ENCODE results near the gene ADAMTS2.

The ADAMTS2 gene

DNA sequence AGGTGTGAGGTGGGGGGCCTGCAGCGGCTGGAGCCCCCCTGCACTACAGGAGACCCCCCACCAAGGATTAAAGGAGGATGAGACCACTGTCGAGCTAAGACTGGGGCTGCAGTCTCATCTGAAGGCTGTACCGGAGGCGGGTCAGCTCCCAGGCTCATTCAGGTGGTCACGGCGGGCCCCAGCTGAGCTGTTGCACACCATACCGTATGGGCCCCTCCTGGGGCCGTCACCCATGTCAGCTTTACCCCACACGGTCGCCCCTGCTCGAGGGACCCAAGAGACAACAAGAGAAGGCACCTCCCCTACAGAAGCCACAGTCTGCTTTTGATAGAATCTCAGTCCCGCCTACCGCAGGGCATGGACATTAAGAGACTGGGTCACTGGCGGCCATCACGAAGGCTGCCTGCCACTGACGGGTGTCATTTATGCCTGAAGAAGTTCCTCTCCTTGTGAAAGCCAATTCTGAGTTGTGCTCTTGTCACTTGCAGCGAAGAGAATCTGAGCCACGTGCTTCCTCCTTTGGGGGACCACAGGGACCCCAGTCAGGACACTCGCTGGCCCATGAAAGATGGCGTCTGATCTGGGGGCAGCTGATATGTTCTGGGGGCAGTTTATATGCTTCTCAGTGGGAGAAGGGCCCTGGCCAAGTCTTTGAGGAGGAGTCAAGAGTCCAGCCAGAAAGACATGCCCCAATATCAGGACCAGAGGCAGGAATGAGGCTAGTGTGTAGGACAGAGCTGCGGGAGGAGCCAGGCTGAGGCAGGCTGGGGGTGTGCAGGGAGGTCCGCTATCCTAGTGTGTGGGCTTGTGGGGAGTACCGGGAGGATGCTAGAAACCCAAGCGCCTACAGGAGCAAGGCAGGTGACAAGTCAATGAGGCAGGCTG is 182.7 kb downstream of the ADAMTS2 start:
- no peak overlapping the region for H3K4me3 ChIP-seq (ENCODE audit: low read depth, low read length)
- H3K9me3 ChIP-seq (ENCODE audit: control insufficient read depth, insufficient read depth, low read length), result no peaks in the 10 kb centered on the region
- H3K27me3 ChIP-seq (ENCODE audit: control insufficient read depth, insufficient read depth, low read length), result no peaks in the 10 kb centered on the region
- no peaks in the 10 kb centered on the region for H3K4me1 ChIP-seq (ENCODE audit: control insufficient read depth, insufficient read depth, low read length)
- H3K9ac ChIP-seq (ENCODE audit: low read depth, low read length), result no peak overlapping the region
- no peaks in the 10 kb centered on the region for H3K36me3 ChIP-seq (ENCODE audit: control insufficient read depth, insufficient read depth, low read length)

DNA sequence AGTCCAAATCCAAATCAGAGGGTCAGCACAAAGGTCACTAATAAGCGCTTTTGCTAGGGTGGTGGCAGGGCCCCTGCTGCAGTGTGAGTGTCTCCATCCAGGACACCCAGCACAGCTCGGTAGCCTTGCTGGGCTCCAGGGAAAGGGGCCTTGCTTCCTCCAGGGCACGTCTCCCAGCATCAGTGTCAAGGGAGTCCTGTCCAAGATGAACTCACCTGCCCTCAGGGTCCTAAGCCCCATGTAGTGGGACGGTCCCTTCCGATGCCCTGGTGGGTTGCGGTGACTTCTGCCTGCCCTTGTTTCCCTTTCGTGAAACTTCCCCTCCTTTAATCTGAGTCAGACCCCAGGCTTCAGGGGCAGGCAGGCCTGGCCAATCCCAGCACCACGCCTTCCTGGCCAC is 183.4 kb downstream of the ADAMTS2 start:
- H3K9ac ChIP-seq (ENCODE audit: low read depth, low read length), result no peak overlapping the region
- H3K4me3 ChIP-seq (ENCODE audit: low read depth, low read length), result no peak overlapping the region
- no peaks in the 10 kb centered on the region for H3K4me1 ChIP-seq (ENCODE audit: control insufficient read depth, insufficient read depth, low read length)
- H3K9me3 ChIP-seq (ENCODE audit: control insufficient read depth, insufficient read depth, low read length), result no peaks in the 10 kb centered on the region
- H3K27me3 ChIP-seq (ENCODE audit: control insufficient read depth, insufficient read depth, low read length), result no peaks in the 10 kb centered on the region
- no peaks in the 10 kb centered on the region for H3K36me3 ChIP-seq (ENCODE audit: control insufficient read depth, insufficient read depth, low read length)

DNA sequence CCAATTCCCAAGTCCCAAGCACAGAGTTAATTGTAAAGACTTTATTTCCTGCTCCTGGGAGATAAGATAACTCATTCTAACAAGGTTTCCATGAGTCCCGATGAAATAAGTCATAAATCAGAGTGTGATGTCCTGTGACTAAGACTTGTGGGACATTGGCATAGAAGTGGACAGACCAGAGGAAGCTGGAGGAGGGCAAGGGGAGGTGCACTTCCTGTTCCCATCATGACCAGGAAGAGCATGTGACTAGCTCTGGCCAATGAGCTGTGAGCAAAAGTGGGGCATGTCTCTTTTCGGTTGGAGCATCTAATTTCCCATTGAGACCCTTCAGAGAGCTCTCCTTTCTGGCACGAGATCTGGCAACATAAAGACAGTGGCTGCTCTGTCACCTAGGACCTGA is 184.7 kb downstream of the ADAMTS2 start:
- H3K9me3 ChIP-seq (ENCODE audit: control insufficient read depth, insufficient read depth, low read length), result no peaks in the 10 kb centered on the region
- no peaks in the 10 kb centered on the region for H3K4me1 ChIP-seq (ENCODE audit: control insufficient read depth, insufficient read depth, low read length)
- H3K4me3 ChIP-seq (ENCODE audit: low read depth, low read length), result no peak overlapping the region
- H3K36me3 ChIP-seq (ENCODE audit: control insufficient read depth, insufficient read depth, low read length), result no peaks in the 10 kb centered on the region
- no peaks in the 10 kb centered on the region for H3K27me3 ChIP-seq (ENCODE audit: control insufficient read depth, insufficient read depth, low read length)
- H3K9ac ChIP-seq (ENCODE audit: low read depth, low read length), result no peak overlapping the region

DNA sequence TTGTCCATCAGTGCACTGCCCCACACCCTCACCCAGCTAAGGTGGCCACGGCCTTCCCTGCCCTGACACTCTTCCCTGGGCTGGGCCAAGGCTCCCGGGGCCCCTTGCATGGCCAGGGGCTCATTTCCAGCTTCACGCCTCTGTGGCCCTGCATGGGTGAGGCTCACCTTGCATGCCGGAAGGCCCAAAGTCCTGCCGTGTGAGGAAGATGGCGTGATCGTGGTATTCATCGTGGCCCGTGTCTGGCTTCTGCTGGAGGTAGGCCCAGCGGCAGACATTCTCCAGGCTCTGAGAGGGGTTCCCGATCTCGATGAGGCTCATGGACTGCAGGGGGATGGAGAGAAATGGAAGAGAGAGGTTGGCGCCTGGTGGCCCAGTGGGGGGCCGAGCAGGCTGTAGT is 186.7 kb downstream of the ADAMTS2 start:
- H3K36me3 ChIP-seq (ENCODE audit: control insufficient read depth, insufficient read depth, low read length), result no peaks in the 10 kb centered on the region

DNA sequence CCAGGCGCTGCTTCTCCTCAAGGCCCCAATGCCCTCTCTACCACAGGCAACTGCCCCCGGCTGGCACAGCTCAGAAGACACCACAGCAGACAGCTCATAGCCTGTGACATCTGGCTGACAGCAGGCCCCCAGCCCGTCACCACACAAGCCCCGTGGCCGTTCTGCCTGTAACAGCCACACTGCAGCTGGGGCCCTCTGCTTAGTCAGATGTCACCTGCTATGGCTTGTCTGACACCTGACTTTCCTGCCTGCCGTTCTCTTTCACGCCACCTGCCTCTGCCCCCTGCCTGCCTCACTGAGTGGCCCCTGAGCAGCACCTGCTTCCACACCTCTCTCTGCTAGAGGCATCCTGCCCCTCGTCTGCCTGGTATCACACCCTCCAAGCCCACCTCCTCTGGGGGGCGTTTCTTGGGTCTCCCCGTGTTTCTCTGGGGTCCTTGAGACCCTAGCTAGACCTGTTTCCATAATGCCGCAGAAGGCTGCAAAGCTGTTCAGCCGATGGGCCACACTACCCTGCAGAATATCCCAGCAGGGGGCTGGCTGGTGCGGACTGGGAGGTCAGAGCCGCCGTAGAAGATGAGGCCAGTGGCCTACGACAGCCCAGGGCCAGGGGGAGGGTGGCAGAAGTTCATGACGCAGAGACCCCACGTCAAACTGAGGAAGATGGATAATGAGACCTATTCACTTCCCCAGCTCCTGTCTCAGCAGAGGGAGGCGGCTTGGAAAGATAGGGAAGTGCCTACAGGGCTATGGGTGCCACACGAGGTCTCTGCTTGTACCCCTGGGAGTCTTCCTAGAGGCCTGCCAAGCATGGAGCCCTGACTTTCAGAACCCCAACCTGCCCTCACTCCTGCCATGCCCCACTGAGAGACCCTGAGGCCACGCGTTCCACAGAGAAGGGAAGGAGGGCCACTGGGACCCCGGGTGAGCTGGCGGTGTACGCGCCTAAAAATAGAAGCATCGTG is 190.0 kb downstream of the ADAMTS2 start:
- no peaks in the 10 kb centered on the region for H3K27me3 ChIP-seq (ENCODE audit: control insufficient read depth, insufficient read depth, low read length)
- no peak overlapping the region for H3K4me3 ChIP-seq (ENCODE audit: low read depth, low read length)
- H3K9ac ChIP-seq (ENCODE audit: low read depth, low read length), result no peak overlapping the region
- no peaks in the 10 kb centered on the region for H3K4me1 ChIP-seq (ENCODE audit: control insufficient read depth, insufficient read depth, low read length)
- H3K36me3 ChIP-seq (ENCODE audit: control insufficient read depth, insufficient read depth, low read length), result no peaks in the 10 kb centered on the region
- H3K9me3 ChIP-seq (ENCODE audit: control insufficient read depth, insufficient read depth, low read length), result no peaks in the 10 kb centered on the region

More for the DNA sequence above, 186.7 kb downstream of the ADAMTS2 start:
- H3K9me3 ChIP-seq (ENCODE audit: control insufficient read depth, insufficient read depth, low read length), result no peaks in the 10 kb centered on the region
- no peak overlapping the region for H3K9ac ChIP-seq (ENCODE audit: low read depth, low read length)
- no peaks in the 10 kb centered on the region for H3K4me1 ChIP-seq (ENCODE audit: control insufficient read depth, insufficient read depth, low read length)
- no peak overlapping the region for H3K4me3 ChIP-seq (ENCODE audit: low read depth, low read length)
- H3K27me3 ChIP-seq (ENCODE audit: control insufficient read depth, insufficient read depth, low read length), result no peaks in the 10 kb centered on the region

DNA sequence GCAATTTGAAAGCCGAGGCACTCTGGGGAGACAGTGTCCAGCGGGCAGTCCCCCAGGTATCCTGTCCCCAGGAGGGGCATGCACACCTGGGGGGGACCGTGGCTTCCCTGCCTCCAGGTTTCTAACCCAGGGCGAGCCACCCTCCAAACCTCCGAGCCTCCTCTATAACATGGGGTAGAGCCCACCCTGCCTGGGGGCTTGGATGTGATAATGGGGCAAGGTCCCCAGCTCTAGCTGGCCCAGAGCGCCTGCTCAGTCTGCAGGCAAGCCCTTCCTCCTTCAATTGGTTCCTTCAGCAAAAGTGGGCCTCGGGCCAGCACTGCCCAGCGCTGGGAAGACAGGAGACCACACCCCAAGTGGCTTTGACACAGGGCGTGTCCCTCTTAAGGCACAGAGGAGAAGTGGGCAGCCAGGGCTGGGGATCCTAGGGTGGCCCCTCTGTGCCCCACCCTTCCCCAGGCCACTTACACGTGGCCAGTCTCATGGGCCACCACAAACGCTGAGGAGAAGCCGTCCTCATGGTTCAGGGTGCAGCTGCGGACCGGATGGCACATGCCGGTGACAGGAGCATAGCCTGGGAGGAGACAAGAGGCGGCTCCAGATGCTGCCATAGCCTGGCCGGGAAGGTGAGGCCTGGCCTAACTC is 190.8 kb downstream of the ADAMTS2 start:
- H3K9me3 ChIP-seq (ENCODE audit: control insufficient read depth, insufficient read depth, low read length), result no peaks in the 10 kb centered on the region
- H3K4me3 ChIP-seq (ENCODE audit: low read depth, low read length), result no peak overlapping the region
- no peaks in the 10 kb centered on the region for H3K36me3 ChIP-seq (ENCODE audit: control insufficient read depth, insufficient read depth, low read length)
- H3K4me1 ChIP-seq (ENCODE audit: control insufficient read depth, insufficient read depth, low read length), result no peaks in the 10 kb centered on the region
- H3K9ac ChIP-seq (ENCODE audit: low read depth, low read length), result no peak overlapping the region
- no peaks in the 10 kb centered on the region for H3K27me3 ChIP-seq (ENCODE audit: control insufficient read depth, insufficient read depth, low read length)

DNA sequence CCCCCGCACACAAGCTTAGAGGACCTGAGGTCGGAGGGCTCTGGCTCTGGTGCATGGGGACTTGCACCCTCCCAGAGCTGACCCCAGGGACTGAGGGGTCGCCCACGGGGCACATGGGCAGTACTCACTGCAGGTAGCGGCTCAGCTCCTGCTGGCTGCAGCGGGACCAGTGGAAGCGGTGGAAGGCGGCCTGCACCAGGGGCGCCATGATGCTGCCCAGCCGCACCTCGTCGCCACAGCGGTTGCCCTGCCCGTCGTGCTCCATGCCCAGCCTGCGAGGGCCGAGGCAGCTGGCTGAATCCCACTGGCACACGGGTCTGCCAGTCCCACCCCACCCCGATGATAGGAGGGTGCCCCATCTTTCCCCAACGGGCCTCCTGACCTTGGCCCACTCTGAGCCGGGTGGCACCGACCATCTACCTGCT is 191.3 kb downstream of the ADAMTS2 start:
- no peaks in the 10 kb centered on the region for H3K4me1 ChIP-seq (ENCODE audit: control insufficient read depth, insufficient read depth, low read length)
- H3K27me3 ChIP-seq (ENCODE audit: control insufficient read depth, insufficient read depth, low read length), result no peaks in the 10 kb centered on the region
- no peaks in the 10 kb centered on the region for H3K36me3 ChIP-seq (ENCODE audit: control insufficient read depth, insufficient read depth, low read length)
- no peak overlapping the region for H3K9ac ChIP-seq (ENCODE audit: low read depth, low read length)
- no peak overlapping the region for H3K4me3 ChIP-seq (ENCODE audit: low read depth, low read length)
- H3K9me3 ChIP-seq (ENCODE audit: control insufficient read depth, insufficient read depth, low read length), result no peaks in the 10 kb centered on the region

DNA sequence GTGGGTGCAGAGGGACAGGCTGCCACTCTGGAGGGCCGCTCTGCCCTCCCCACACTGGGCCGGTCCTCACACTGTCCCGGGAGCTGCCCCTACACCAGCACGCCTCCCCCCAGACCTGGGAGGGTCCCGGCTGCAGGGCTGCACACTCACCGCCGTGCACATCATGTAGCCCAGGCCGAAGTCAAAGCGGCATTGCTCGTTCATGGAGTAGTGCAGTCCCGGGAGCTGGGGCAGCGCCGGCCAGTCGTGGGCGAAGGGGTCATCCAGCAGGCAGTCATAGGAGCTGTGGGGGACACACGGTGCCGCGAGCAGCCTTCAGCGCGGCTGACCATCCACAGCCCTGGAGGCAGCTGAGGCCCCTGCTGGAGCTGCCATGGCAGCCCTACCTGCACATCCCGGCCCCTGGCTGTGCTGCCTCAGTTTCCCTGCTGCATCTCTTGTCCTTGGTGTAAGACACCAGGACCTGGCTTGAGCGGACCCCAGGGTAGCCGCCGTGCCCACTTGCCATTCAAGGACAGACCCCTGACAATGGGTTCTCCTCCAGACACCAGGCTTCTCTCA is 191.8 kb downstream of the ADAMTS2 start:
- no peaks in the 10 kb centered on the region for H3K36me3 ChIP-seq (ENCODE audit: control insufficient read depth, insufficient read depth, low read length)
- H3K4me3 ChIP-seq (ENCODE audit: low read depth, low read length), result no peak overlapping the region
- H3K9me3 ChIP-seq (ENCODE audit: control insufficient read depth, insufficient read depth, low read length), result no peaks in the 10 kb centered on the region

GRCh38 chr5:179152941-179153340 is 192.3 kb downstream of the ADAMTS2 start:
- no peaks in the 10 kb centered on the region for H3K9me3 ChIP-seq (ENCODE audit: control insufficient read depth, insufficient read depth, low read length)
- H3K4me1 ChIP-seq (ENCODE audit: control insufficient read depth, insufficient read depth, low read length), result no peaks in the 10 kb centered on the region
- H3K9ac ChIP-seq (ENCODE audit: low read depth, low read length), result no peak overlapping the region

More for the DNA sequence above, 191.8 kb downstream of the ADAMTS2 start:
- H3K27me3 ChIP-seq (ENCODE audit: control insufficient read depth, insufficient read depth, low read length), result no peaks in the 10 kb centered on the region
- H3K9ac ChIP-seq (ENCODE audit: low read depth, low read length), result no peak overlapping the region
- H3K4me1 ChIP-seq (ENCODE audit: control insufficient read depth, insufficient read depth, low read length), result no peaks in the 10 kb centered on the region

GRCh38 chr5:179152144-179152895 is 192.9 kb downstream of the ADAMTS2 start:
- no peaks in the 10 kb centered on the region for H3K36me3 ChIP-seq (ENCODE audit: control insufficient read depth, insufficient read depth, low read length)
- H3K4me3 ChIP-seq (ENCODE audit: low read depth, low read length), result no peak overlapping the region
- H3K9ac ChIP-seq (ENCODE audit: low read depth, low read length), result no peak overlapping the region
- H3K4me1 ChIP-seq (ENCODE audit: control insufficient read depth, insufficient read depth, low read length), result no peaks in the 10 kb centered on the region
- H3K9me3 ChIP-seq (ENCODE audit: control insufficient read depth, insufficient read depth, low read length), result no peaks in the 10 kb centered on the region
- no peaks in the 10 kb centered on the region for H3K27me3 ChIP-seq (ENCODE audit: control insufficient read depth, insufficient read depth, low read length)

More at GRCh38 chr5:179152941-179153340, 192.3 kb downstream of the ADAMTS2 start:
- H3K36me3 ChIP-seq (ENCODE audit: control insufficient read depth, insufficient read depth, low read length), result no peaks in the 10 kb centered on the region
- H3K27me3 ChIP-seq (ENCODE audit: control insufficient read depth, insufficient read depth, low read length), result no peaks in the 10 kb centered on the region
- no peak overlapping the region for H3K4me3 ChIP-seq (ENCODE audit: low read depth, low read length)
